Medulla oblongata (tissue), 1 donor: Measurements from ENCODE around the gene RREB1.
A peak's percentile ranks its signal among the peaks of the same experiment; 100 is the strongest.

ENCODE experiments used
- DNase-seq: peaks from one replicate; pipeline ENCODE4 v3.0.0-alpha.2; 2015; ENCODE audit errors: extremely low spot score

Gene RREB1

DNA sequence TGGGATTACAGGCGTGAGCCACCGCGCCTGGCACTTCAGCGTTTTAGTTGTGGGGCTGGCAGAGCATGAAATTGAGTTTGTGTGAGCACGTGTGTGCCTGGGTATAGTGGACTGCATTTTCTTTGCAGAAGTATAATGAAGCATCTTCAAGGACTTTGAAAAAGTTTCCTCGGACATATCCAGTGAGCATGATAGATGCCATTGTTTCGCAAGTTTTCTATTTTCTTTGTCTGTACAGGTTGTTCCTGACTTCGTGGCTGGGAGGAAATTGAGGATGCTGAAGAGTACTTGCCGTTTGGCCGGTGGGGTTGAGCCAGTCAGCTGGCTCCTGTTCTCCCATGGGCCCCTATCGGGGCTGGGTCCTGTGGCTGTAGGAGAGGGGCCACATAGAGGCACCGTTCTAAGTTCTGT is 55.9 kb downstream of the RREB1 start:
- no peak for DNase-seq

DNA sequence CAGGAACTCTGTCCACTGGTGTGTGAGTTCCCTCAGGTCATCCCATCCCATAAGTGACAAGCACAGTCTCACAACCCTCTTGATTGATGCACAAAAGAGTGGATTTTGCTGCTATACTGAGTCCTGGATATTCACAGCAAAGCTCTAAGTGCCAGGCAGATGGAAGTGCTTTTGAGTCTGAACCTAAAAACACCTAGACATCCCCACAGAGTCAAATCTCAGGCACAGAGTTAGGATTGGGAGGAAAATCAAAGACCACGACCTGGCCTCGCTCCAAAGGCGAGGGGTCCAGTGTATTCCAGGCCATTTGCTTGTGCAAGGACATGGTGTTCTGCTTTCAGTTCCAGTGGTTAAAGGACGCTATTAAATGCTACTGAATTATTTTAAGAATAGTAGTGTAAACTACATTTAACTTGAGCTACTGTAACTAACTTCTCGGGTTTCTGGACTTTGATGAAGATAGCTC is 56.8 kb downstream of the RREB1 start:
- DNase-seq, result no peak

DNA sequence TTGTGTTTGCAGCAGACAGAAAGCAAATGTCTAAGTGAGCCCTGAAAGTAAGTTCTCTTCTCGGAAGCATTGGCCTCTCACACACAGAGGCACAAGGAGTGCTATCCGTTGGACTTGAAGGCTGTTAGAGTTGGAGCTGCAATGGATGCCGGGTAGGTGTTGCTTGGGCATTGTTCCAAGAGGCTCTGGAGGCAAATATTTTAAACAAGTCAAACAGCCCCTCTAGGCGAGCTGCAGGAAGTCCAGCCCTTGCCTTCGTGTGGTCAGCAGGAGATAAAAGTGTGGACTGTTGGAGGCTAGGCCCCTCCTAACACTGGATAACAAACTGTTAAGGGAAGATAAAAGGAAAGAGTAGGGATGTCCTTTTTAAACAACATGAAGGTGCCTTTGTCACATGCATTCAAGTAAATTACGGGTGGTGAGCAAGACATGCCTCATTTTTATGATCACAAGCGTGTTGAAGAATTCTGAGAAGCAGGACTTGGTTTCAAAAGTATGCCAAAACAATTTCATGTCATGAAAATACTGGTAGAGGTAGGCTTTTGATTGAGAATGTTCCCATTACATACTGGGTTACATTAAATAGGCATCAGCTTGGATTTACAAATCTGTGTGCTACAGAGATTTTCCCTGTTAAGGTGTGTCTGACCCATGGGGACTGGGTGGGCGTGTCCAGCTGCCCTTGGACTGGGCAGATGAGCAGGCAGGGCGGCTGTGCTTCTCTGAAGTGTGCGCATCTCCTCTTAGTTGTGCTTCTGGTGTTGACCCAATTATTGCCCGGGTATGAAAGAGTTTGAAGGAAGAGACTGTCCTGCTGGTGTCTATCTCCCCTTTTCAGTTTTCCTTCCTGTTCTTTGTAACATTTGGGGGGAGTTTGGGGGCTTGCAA is 57.5 kb downstream of the RREB1 start:
- no peak for DNase-seq

DNA sequence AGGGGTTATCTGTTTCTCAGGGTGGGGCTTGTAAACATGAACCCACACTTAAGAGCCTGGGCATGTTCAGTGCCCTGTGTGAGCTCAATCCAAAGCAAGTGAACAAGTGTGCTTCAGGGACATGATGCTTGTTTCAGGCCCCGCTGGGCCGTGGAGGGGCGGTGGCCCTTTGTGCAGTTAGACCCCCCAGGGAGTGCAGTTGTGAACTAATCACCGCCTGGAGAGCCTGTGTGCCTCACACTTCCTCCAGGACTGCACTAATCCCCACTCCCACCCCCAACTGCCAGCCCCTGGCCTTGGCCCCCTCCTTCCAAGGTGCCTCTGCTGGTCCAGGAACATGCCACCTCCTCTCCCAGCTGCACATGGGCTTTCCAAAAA is 58.1 kb downstream of the RREB1 start:
- DNase-seq, result no peak

DNA sequence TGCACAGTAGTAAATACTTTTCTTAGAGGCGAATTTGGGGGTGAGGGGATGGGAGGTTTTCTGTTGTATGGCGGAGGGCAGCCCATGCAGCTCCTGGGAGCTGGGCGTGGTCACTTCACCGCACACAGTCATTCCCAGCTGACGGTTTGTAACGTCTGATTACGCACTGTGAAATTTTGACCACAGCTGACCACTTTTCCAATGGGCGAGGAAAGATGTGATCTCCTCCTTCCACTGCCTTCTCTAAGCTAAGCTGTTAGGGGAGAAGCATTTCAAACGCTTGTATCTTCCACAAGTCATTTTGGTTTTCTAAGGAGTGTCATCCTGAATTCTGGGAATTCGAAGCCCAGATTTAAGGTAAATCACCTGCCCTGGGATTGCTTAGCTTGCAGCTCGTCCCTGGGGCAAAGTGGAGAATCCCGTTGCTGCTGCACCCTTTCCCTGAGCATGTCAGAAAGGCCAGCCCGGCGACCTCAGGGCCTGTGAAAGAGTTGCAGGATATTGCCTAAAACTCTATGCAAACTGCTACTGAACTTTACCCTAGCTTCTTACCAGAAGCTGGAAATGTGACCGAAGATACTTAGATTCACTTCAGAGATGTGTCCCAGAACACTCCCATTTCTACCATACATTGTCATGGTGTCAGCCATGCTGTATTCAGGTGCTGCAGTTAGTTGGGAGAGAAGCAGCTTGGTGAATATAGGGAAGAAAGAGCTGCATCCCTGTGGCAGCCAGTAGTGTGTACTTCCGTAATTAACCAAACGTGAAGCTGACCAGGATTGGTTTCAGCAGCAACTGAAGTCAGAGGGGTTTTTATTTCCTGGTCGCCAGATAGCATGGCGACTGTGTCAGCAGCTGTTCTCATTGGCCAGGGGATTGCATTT is 58.9 kb downstream of the RREB1 start:
- DNase-seq, result no peak

DNA sequence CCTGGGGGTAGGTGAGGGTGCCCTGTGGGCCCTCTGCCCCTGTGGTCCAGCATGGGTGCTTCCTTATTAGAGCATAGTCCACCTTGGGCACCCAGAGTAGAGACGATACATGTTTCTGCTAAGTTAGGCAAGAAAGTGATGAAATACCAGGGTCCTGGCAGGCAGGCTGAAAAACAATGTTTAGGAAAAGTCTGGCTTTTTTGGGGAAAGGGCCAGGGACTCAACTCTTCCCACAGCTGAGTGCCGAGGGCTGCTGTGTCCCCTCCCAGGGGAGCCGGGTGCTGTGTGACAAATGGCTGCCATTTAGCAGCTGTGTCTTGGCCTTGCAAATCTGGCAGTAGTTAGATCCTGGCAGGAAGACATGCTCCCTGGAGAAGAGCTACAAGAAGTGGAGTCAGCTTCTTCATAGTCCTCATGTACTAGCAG is 61.5 kb downstream of the RREB1 start:
- no peak for DNase-seq

DNA sequence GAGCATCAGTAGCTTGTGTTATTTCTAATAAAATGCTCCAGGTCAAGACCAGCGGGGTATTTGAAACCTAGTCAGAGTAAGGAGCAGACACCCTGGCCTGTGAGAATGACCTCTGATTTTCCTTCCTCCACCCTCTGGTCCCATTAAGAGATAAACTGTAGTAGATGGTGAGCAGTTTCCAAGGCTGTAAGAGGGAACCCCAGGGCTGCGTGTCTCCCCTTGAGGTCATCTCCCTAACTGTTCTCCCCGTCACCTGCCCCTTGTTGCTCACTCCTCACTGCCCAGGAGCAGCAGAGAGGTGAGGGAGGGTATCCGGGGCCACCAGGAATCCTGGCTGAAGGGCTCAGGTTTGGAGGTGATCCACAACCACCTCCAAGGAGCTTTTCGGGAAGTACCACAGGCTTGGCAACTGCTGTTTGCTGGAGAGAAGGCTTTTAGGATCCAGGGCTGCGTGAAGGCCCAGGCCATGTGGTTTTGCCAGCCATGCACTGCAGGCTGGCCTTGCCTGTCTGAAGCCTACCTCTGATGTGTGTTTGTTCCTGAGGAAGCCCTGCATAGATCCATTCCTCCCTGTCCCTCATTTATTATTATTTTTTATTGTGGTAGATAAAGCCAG is 62.5 kb downstream of the RREB1 start:
- no peak for DNase-seq

DNA sequence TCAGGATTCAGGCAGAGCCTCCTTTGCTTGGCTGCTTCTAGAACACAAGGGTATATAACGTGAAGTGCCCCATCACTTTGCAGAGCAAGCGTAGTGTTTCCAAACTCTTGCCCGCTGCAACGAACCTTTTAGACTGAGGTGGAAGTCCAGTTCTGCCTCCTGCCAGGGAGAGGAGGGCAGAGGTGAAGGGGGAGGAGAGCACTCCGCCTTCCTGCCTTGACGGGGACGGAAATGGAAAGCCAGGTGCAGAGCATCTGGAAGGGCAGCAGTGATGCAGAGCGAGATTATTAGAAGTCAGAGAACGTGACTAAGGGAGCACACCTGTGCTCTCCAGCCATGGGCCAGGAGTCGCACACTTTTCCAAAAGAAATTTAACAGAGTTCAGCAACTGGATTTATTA is 63.4 kb downstream of the RREB1 start:
- DNase-seq, result no peak

DNA sequence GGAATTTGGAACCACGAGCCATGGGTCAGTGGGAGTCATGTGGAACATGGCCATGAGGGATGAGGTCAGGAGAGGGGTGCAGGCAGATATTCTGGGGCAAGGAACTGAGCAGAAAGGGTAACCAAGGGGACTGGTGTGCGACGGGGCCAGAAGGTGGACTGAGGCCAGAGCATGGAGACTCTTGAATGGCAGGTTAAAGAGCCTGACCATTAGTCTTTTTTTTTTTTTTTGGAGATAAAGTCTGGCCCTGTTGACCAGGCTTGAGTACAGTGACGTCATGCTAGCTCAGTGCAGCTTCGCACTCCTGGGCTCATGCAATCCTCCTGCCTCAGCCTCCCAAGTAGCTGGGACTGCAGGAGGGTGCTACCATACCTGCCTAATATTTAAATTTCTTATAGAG is 64.0 kb downstream of the RREB1 start:
- no peak for DNase-seq

DNA sequence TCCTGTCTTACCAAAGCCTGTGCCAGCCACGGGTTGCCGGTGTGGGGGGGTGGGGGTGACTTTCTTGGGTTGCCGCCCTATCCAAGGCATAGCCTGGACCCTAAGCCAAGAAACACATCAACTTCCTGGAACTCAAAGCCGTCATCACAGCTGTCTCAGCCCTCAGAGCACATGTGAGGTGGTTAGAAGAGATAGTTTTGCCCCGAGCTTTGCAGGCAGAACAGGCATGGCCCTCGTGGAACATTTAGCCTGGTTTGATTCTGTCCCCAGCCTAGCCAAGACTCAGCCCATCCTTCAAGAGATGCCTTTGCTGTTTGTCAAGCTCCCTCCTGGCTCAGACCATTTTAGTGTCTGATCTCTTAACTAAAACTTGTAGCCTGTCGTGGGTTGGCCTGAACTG is 64.9 kb downstream of the RREB1 start:
- no peak for DNase-seq

DNA sequence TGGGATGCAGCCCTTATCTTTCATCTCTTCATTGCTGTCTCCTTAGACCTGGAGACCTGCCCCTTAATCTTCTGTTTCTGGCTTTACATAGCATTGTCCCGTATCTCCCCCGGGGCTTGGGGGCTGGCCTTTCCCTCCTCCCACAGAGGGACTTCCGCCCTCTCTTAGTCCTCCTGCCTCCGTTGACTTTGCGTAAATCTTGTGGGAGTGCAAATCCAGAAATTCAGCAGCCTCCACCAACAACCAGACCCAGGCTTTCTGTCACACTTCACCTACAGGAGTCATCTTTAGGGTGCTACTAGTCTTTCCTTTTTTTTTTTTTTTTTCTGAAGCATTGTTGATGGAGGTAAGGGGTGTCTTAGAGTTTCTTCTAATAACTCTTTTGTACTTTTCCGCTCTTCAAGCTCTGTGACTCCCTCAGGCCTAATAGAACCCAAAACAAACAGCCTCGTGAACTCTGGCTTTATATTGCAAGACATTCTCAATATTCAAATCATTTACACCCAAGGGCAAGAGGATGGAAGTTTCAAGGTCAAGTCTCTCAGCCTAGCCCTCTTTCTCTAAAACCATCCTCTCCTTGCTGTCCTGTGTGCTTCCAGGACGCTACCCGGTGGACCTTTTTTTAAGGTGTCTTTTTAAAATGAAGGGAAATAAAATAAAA is 66.2 kb downstream of the RREB1 start:
- no peak for DNase-seq

DNA sequence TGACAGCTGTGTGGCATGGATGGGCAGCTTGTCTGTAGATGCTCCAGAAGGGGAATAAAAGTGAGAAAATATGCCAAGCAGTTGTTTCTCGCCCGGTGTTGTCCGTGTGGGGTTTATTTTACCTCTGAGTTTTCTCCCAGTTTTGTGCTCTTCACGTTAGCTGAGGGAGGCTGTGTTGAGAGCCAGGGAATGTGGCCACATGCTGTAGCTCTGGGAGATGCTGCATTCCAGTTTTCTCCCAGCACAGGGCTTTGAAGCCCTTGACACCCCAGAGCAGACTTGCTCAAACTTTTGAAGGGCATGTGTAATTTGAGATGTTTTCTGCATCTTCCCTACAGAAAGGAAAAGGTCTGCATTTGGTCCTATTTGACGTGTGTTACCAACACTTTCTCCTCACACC is 67.7 kb downstream of the RREB1 start:
- DNase-seq, result no peak

DNA sequence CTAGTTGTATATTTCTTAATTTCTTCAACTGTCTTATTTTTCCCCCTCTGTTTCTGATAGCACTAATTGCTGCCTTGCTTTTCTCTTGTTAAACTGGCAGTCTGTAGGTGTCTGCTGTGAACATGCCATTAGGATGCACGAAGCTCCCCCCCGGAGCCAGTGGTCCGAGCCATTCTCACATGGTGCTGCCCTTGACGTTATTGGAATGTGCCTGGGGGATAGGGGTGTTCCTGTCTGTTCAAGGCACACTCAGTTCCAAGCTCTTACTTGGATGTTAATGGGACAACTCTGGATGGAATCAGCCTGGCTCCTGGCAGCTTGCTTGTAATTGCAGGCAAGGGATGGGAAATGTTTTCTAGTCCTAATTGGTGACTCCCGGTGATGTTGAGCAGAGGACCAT is 68.4 kb downstream of the RREB1 start:
- DNase-seq, result peak; percentile 45

DNA sequence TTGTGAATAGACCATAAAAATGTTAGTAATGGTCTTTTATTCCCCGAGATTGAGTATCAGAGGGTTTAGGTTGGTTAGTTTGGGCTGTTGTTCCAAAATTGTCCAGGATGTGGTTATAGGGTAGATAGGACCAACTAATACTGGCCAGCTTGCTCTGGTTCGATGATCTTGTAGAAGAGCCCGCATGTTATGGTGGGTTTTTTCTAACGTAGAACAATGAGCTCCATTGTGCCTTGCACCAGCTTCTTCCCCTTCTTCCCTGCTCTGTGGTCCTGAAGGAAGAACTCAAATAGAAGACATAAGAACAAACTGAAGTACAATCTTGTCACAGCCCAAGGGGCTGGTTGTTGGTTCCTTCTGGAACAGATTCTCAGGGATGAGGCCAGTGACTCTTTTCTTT is 70.5 kb downstream of the RREB1 start:
- no peak for DNase-seq

DNA sequence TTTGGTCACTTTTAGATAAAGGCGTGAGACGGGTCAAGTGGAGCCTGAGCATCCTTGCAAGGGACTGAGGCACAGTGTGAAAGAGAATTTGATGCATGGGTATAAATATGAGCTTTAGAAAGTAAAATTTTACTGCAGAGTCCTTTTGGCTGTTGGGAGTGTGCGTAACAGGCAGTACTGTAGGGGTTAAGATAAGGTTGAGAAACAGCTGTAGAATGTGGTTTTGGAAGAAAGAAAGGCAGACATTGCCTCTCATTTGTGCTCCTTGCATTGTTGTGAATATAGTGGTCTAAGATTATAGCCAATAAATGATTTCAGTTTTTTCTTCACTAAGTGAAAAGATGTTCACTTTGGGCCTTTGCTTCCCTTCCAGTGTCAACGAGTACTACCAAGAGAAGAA is 73.0 kb downstream of the RREB1 start:
- DNase-seq, result no peak

DNA sequence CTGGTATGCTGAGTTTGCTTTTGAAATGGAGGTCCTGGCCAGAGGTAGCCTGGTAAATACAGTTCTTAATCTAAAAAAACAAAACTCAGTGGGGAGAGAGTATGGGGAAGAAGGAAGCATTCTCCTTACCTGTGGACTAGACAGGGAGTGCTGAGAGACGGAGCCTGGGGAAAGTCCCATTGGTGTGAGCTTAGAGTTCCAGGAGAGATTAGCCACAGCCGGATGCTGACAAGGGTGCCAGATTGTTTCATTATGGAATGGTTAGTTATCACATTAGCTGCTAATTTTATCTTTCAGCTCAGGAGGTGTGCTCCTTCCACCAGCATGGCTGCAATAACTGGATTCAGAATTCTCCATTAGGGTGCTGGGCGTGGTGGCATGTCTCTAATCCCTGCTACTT is 75.9 kb downstream of the RREB1 start:
- DNase-seq, result no peak

DNA sequence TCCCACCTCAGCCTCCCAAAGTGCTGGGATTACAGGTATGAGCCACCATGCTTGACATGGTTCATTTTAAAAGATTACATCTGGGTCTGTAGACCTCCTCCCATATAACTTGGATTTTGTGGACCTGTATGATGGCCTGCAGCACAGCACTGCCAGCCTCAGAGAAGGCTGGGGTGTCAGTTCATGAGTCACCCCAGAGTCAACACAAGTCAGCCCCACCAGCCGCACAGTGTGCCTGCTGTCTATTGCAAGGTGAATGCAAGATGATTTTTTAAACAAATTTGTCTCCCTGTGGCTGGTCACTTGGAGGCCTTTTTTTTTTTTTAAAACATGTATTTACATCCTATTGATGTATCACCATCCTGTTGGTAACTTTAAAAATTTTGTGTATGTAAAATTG is 76.7 kb downstream of the RREB1 start:
- DNase-seq, result no peak

DNA sequence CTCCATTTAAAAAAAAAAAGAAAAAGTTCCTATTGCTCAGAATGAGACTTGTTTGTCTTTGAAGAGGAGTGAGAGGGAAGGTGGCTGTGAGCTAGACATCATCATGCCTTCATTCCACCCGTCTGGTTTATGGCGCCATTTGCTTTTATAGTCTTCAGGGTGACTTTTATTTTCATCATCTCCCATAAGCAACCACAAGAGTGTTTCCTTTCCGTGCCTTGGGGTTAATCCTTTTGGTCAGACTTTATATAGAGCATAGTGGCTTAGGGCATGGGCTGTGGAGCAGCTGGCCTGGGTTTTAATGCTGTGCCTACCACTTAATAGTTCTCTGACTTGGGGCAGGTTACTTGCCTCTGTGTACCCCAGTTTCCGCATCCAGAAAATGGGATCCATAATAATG is 77.8 kb downstream of the RREB1 start:
- DNase-seq, result no peak

DNA sequence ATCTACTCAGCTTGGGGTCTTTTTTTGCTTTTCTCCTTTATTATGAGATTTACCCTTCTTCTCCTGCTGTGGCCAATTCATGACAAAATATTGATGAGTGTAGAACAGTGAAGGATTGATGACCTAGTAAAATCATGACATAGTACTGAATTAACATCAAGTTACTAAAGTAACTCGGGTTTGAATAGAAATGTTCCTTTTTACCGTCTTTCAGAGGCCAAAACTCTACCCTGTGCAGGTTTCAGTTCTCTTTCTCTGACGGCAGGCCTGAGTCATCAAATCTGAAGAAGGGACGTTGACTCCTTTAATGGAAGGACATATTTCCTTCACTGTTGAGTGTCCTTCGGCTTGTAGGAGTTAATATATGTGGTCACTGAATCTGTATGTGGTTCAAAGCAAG is 80.7 kb downstream of the RREB1 start:
- DNase-seq, result peak; percentile 61

DNA sequence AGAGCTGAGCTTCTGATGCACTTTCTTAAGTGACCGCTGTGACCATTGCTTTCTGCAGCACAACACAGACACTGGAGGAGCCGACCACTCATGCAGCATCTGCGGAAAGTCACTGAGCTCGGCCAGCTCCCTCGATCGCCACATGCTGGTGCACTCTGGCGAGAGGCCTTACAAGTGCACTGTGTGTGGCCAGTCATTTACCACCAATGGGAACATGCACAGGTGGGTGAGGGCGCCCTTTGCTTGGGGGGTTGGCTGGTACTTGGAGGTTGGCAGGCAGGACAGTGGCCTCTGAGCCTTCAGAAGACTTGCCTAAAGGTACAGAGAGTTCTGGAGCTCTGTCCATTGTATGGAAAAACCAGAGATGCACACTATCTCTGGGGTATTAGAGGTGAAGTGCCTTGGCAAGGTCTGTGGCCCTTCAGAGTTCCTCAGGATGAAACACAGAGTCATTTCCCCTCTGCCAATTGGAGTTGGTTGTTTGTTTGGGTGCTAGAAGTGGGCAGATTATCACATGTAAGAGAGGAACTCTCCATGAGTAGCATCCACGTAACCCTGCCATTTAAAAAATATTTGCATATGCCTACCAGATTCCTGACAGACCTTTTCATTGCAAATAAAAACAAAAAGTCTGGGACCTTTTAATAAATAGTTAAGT is 81.5 kb downstream of the RREB1 start:
- no peak for DNase-seq

DNA sequence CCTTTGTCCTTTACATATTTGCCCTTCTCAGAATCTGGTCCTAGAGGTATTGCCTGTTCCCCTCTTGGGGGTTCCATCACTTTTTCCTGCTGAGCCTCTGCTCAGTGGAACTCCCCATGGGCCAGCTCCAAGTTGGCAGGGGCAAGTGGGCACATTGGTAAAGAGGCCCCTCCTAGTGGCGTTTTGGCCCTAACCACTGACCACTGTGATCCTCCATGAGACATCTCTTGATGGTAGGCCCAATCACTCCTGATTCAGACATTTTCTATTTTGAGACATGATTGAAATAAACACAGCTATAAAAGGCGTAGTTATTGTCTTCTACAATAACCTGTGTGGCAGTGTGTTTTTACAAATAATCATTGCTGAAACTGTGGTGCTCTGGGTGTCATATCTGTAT is 83.0 kb downstream of the RREB1 start:
- DNase-seq, result no peak
